Loucy (cell line): ENCODE measurements around the gene ANKRD60.

Experiments
- CTCF ChIP-seq: fragments of 200-600 bp; sonication (generic); conservative IDR thresholded peaks from 2 replicates; pipeline ENCODE4 v1.5.1; 2014; ENCODE audit warnings: mild to moderate bottlenecking, antibody characterized with exemption, low read length
- EZH2phosphoT487 ChIP-seq: fragments of 200-600 bp; IDR thresholded peaks from 2 replicates; pipeline ENCODE4 v1.6.1; 2018; ENCODE audit warnings: antibody characterized with exemption, mild to moderate bottlenecking, moderate library complexity, borderline replicate concordance

- TF ChIP-seq CTCF: no peak
- TF ChIP-seq EZH2phosphoT487: no peak
These were observed 12.1 kb downstream of the ANKRD60 start for GRCh38 chr20:58216334-58216733.
